K562 (cell line): ENCODE measurements around the gene PRELID3B. TPM values are rescaled to one million over a fixed set of nuclear protein-coding genes. Genes with fewer than 3 reads are reported as not detected.

Experiments
- ATAC-seq: fragments of 200-7000 bp; cut with Tn5 transposase; 3 replicates; pipeline ENCODE4 v1.9.1; 2020; ENCODE audit warnings: moderate library complexity
- BruUV-seq: library from RNA; stranded (reverse); fragments of 400-500 nt; replicated peaks from 2 replicates; lab custom pipeline; 2021; lab: Mats Ljungman, UMichigan
- CTCF ChIA-PET: fragments of 300-600 bp; formaldehyde crosslinking; extraction: SDS; loops from one replicate; lab custom pipeline; 2021; ENCODE audit warnings: low intra/inter-chr PET ratio; lab: Yijun Ruan, JAX
- POLR2A ChIA-PET: fragments of 300-600, 350-650 bp; sonication (Branson Sonifier 250); formaldehyde crosslinking; extraction: SDS; loops from one replicate; lab custom pipeline; 2021; ENCODE audit warnings: antibody characterized with exemption, inconsistent platforms; lab: Yijun Ruan, JAX
- DNase-seq, 4 experiments: peaks; one replicate each; pipeline versions ENCODE4 v3.0.0 to v3.0.0-alpha.2; 2011 to 2018; ENCODE audit warnings: low spot score in 3 of 4, mixed read lengths in 3 of 4; ENCODE audit errors: extremely low read depth in 1 of 4
- FAIRE-seq: peaks from 2 replicates; lab custom pipeline; 2011; peaks lifted over from hg19 to GRCh38; lab: Jason Lieb, UNC
- H2AFZ ChIP-seq: 2 replicates; pipeline ENCODE4 v1.6.0; 2011; ENCODE audit warnings: low read depth, low read length, control low read depth, inconsistent platforms
- H3K27ac ChIP-seq: fragments of 200-600 bp; 3 replicates; pipeline ENCODE4 v1.8.0; 2011; ENCODE audit warnings: low read depth, mild to moderate bottlenecking, control low read depth, inconsistent platforms, low read length, moderate library complexity, mixed read lengths; ENCODE audit errors: extremely low read depth
- H3K27me3 ChIP-seq, 2 experiments: fragments of 300-600 bp in 1 of 2; 2 replicates in 1 of 2; 3 replicates in 1 of 2; pipeline versions ENCODE4 v1.6.0 to v1.8.0; 2011; ENCODE audit warnings: inconsistent platforms in 2 of 2, low read length in 2 of 2, mild to moderate bottlenecking in 1 of 2, mixed read lengths in 1 of 2, moderate library complexity in 1 of 2; ENCODE audit not compliant: control insufficient read depth in 2 of 2, insufficient read depth in 2 of 2
- H3K36me3 ChIP-seq: fragments of 300-600 bp; 3 replicates; pipeline ENCODE4 v1.8.0; 2011; ENCODE audit warnings: mild to moderate bottlenecking, low read length, inconsistent platforms; ENCODE audit not compliant: control insufficient read depth, insufficient read depth
- H3K4me1 ChIP-seq, 2 experiments: fragments of 200-600 bp in 1 of 2; replicated peaks in 1 of 2; 2 replicates in 1 of 2; 3 replicates in 1 of 2; pipeline versions ENCODE4 v1.5.1 to v1.8.0; 2011; ENCODE audit warnings: inconsistent platforms in 2 of 2, low read length in 2 of 2, mild to moderate bottlenecking in 1 of 2, mixed read lengths in 1 of 2, moderate library complexity in 1 of 2; ENCODE audit not compliant: control insufficient read depth in 2 of 2, insufficient read depth in 2 of 2
- H3K4me2 ChIP-seq: 2 replicates; pipeline ENCODE4 v1.6.1; 2011; ENCODE audit warnings: low read length, control low read depth, inconsistent platforms, mixed read lengths; ENCODE audit not compliant: insufficient read depth
- H3K4me3 ChIP-seq: fragments of 200-600 bp; sonication (generic), shearing (Covaris generic); 2 replicates; pipeline ENCODE4 v1.5.1; 2016; ENCODE audit warnings: control low read depth, inconsistent platforms
- H3K79me2 ChIP-seq: fragments of 200-600 bp; 3 replicates; pipeline ENCODE4 v1.8.0; 2011; ENCODE audit warnings: low read length, inconsistent platforms; ENCODE audit not compliant: control insufficient read depth, insufficient read depth
- H3K9ac ChIP-seq, 2 experiments: 2 replicates each; pipeline versions ENCODE4 v1.6.0 to v1.6.1; 2011; ENCODE audit warnings: low read depth in 2 of 2, low read length in 2 of 2, control low read depth in 1 of 2, inconsistent platforms in 1 of 2, mild to moderate bottlenecking in 1 of 2, mixed read lengths in 1 of 2; ENCODE audit not compliant: insufficient read depth in 1 of 2
- H3K9me1 ChIP-seq: one replicate; pipeline ENCODE4 v1.6.0; 2011; ENCODE audit warnings: inconsistent platforms, mild to moderate bottlenecking, low read length, moderate library complexity; ENCODE audit not compliant: control insufficient read depth, insufficient read depth
- H3K9me3 ChIP-seq: replicated peaks from 2 replicates; pipeline ENCODE4 v1.5.1; 2011; ENCODE audit warnings: low read depth, low read length, inconsistent platforms; ENCODE audit not compliant: control insufficient read depth, insufficient read depth
- H4K20me1 ChIP-seq: replicated peaks from 2 replicates; pipeline ENCODE4 v1.6.1; 2011; ENCODE audit warnings: low read length, inconsistent platforms, mixed read lengths; ENCODE audit not compliant: control insufficient read depth, insufficient read depth
- ATF1 ChIP-seq, 2 experiments: fragments of 450-650 bp in 1 of 2; IDR thresholded peaks; 2 replicates each; pipeline ENCODE4 v1.6.1; 2016; ENCODE audit warnings: missing compliant biosample characterization in 1 of 2, missing genetic modification characterization in 1 of 2
- EWSR1 ChIP-seq: fragments of 450-650 bp; IDR thresholded peaks from 2 replicates; pipeline ENCODE4 v1.6.1; 2018; ENCODE audit warnings: borderline replicate concordance, mild to moderate bottlenecking, low read depth, moderate library complexity; ENCODE audit not compliant: partially characterized antibody
- FOXA1 ChIP-seq: fragments of 450-650 bp; IDR thresholded peaks from 2 replicates; pipeline ENCODE4 v1.6.1; 2016; ENCODE audit warnings: mild to moderate bottlenecking, borderline replicate concordance
- PHB ChIP-seq: fragments of 250-450 bp; sonication (Bioruptor Pico); IDR thresholded peaks from 2 replicates; pipeline ENCODE4 v1.5.0; 2021
- POLR2A ChIP-seq: fragments of 450-650 bp; conservative IDR thresholded peaks from 2 replicates; pipeline ENCODE4 v1.6.1; 2016
- POLR2G ChIP-seq: fragments of 200-400 bp; formaldehyde crosslinking; IDR thresholded peaks from 2 replicates; pipeline ENCODE4 v1.6.1; 2017; ENCODE audit warnings: low read depth, mild to moderate bottlenecking, antibody characterized with exemption, low read length, moderate library complexity
- RBFOX2 ChIP-seq: fragments of 200-400 bp; formaldehyde crosslinking; IDR thresholded peaks from 2 replicates; pipeline ENCODE4 v1.6.1; 2017; ENCODE audit warnings: low read depth, mild to moderate bottlenecking, low read length, moderate library complexity
- WGBS: fragments of 100-300 bp; shearing (Covaris generic); methylation state at CpG from one replicate; pipeline ENCODE4 v1.1.6; 2016; ENCODE audit warnings: low coverage, mixed read lengths; ENCODE audit not compliant: insufficient coverage; ENCODE audit errors: missing lambda C conversion rate; 5-methylcytosine and 5-hydroxymethylcytosine counted together
- in situ Hi-C: fragments of 300-500 bp; cut with MboI; formaldehyde crosslinking; loops from 4 replicates; pipeline ENCODE4 v1.15.0; 2018; ENCODE audit warnings: inconsistent platforms, mixed read lengths
- intact Hi-C: fragments of 100-400 bp; cut with micrococcal nuclease; formaldehyde crosslinking; loops from 2 replicates; pipeline ENCODE4 v1.14.2; 2022
- polyA plus RNA-seq, 8 experiments: library from polyadenylated mRNA; depleted of rRNA in 4 of 8; stranded (reverse) in 5 of 8; unstranded in 3 of 8; fragments of >200 nt; fragmentation: Nextera tagmentation in 2 of 8; fragmentation: Illumina TruSeq in 1 of 8; extraction: Ambion mirVana in 2 of 8; extraction: Trizol in 1 of 8; gene quantifications; 2 replicates each; pipeline versions ENCODE4 v1.2.1 to v1.2.3, GENCODE V29; 2011 to 2014; ENCODE audit warnings: inconsistent platforms in 1 of 8, missing spikeins in 1 of 8
- total RNA-seq, 7 experiments: library from RNA; depleted of rRNA in 6 of 7; stranded (reverse); fragments of >200 nt in 6 of 7; fragmentation: Illumina TruSeq in 2 of 7; extraction: Trizol in 2 of 7; gene quantifications; 2 replicates each; pipeline versions ENCODE4 v1.2.1 to v1.2.3, GENCODE V29; 2011 to 2021; ENCODE audit warnings: low replicate concordance in 1 of 7
- TF ChIP-seq, protein P1 (sequence below): fragments of 450-650 bp; IDR thresholded peaks from 2 replicates; pipeline ENCODE4 v1.6.1; 2016; ENCODE audit warnings: antibody characterized with exemption
- TF ChIP-seq, protein P2 (sequence below): fragments of 250-450 bp; sonication (Bioruptor Pico); IDR thresholded peaks from 2 replicates; pipeline ENCODE4 v1.4.0; 2020
- TF ChIP-seq, protein P3 (sequence below): sonication (generic); formaldehyde crosslinking; IDR thresholded peaks from 2 replicates; pipeline ENCODE4 v1.8.0; 2023; ENCODE audit warnings: mild to moderate bottlenecking, missing genetic modification reagents
- TF ChIP-seq, protein P4 (sequence below): fragments of 450-650 bp; IDR thresholded peaks from 2 replicates; pipeline ENCODE4 v1.6.1; 2016; ENCODE audit warnings: mild to moderate bottlenecking
- TF ChIP-seq, protein P5 (sequence below): fragments of 450-650 bp; conservative IDR thresholded peaks from 2 replicates; pipeline ENCODE4 v1.6.1; 2016; ENCODE audit warnings: missing genetic modification characterization, low read depth, mild to moderate bottlenecking, control low read depth, missing compliant biosample characterization

The PRELID3B gene
- total and polyA plus RNA-seq, 9 of the 15 experiments (the other 6 are each of a cell fraction or from before 2014, with no cell fraction given) = 77.0 to 186 (median 101) TPM

DNA sequence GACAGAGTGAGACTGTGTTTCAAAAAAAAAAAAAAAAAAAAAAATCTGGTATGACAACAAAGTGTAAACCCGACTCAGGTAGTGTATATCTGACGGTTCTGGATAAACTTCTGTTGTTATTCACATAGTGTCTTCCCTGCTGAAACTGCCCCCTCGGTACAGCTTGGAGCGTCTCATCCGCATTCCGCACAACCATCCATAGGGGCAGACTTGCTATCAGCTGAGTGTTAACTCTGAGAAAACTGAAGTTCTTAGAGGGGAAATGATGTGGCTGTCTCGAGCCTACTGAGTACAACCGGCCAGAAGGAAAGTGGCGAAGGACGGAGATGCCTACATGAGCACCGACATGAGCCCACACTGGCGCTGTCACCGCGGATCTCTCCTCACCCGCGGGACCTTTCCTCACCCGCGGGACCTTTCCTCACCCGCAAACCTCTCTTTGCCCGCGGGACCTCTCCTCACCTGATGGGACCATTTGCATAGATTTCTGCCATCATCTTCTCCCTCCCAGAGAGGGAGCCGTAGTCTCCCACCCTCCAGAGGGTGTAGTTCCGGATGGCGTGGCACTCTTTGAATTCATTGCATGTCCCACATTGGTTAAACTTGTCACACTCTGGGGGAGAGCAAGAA lies 45.3 kb downstream of the PRELID3B start:
- ATAC-seq = peak; percentile 24
- no peak overlapping the region for H3K27ac ChIP-seq
- no peak overlapping the region for H2AFZ ChIP-seq
- no peak overlapping the region for H3K9ac ChIP-seq
- DNase-seq = no peak
- no peaks in the 10 kb centered on the region for H3K27me3 ChIP-seq
- WGBS = 91% methylated on average over 23 of the region's 24 CpGs
- in situ Hi-C loops (no loop called here), intact Hi-C loops (no loop called here)
- H4K20me1 ChIP-seq = peaks cover 7% of the 10 kb centered on the region; the same call in 1 of the 2 replicates
- H3K4me3 ChIP-seq = no peak overlapping the region
- ChIA-PET CTCF (no interaction called here), POLR2A (interaction anchor here (0.9 to 2.8 kb wide), 5 partner anchors 7 to 43 kb away, joined by 3 to 19 read pairs (median 3); partner anchors contain the start of genes NELFCD and TUBB1)
- FAIRE-seq = no peak
- H3K4me2 ChIP-seq = no peak overlapping the region
- H3K9me3 ChIP-seq = no peaks in the 10 kb centered on the region
- TF ChIP-seq, protein P1, sequence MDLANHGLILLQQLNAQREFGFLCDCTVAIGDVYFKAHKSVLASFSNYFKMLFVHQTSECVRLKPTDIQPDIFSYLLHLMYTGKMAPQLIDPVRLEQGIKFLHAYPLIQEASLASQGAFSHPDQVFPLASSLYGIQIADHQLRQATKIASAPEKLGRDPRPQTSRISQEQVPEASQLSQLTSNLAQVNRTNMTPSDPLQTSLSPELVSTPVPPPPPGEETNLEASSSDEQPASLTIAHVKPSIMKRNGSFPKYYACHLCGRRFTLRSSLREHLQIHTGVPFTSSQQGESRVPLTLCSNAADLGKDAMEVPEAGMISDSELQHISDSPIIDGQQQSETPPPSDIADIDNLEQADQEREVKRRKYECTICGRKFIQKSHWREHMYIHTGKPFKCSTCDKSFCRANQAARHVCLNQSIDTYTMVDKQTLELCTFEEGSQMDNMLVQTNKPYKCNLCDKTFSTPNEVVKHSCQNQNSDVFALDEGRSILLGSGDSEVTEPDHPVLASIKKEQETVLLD = no peak
- TF ChIP-seq, protein P2, sequence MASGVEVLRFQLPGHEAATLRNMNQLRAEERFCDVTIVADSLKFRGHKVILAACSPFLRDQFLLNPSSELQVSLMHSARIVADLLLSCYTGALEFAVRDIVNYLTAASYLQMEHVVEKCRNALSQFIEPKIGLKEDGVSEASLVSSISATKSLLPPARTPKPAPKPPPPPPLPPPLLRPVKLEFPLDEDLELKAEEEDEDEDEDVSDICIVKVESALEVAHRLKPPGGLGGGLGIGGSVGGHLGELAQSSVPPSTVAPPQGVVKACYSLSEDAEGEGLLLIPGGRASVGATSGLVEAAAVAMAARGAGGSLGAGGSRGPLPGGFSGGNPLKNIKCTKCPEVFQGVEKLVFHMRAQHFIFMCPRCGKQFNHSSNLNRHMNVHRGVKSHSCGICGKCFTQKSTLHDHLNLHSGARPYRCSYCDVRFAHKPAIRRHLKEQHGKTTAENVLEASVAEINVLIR (CRISPR knock-in tag) = no peak
- TF ChIP-seq, protein P3, sequence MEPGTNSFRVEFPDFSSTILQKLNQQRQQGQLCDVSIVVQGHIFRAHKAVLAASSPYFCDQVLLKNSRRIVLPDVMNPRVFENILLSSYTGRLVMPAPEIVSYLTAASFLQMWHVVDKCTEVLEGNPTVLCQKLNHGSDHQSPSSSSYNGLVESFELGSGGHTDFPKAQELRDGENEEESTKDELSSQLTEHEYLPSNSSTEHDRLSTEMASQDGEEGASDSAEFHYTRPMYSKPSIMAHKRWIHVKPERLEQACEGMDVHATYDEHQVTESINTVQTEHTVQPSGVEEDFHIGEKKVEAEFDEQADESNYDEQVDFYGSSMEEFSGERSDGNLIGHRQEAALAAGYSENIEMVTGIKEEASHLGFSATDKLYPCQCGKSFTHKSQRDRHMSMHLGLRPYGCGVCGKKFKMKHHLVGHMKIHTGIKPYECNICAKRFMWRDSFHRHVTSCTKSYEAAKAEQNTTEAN (CRISPR knock-in tag) = no peak
- 0 out of 2 replicates have a peak, but pooled peaks have one; percentile 8 for TF ChIP-seq POLR2A
- TF ChIP-seq RBFOX2 = peak; percentile 33; the same call in 1 of the 2 replicates
- peak; percentile 42; the same call in 1 of the 2 replicates for TF ChIP-seq POLR2G
- no peak for TF ChIP-seq EWSR1
- TF ChIP-seq, protein P4, sequence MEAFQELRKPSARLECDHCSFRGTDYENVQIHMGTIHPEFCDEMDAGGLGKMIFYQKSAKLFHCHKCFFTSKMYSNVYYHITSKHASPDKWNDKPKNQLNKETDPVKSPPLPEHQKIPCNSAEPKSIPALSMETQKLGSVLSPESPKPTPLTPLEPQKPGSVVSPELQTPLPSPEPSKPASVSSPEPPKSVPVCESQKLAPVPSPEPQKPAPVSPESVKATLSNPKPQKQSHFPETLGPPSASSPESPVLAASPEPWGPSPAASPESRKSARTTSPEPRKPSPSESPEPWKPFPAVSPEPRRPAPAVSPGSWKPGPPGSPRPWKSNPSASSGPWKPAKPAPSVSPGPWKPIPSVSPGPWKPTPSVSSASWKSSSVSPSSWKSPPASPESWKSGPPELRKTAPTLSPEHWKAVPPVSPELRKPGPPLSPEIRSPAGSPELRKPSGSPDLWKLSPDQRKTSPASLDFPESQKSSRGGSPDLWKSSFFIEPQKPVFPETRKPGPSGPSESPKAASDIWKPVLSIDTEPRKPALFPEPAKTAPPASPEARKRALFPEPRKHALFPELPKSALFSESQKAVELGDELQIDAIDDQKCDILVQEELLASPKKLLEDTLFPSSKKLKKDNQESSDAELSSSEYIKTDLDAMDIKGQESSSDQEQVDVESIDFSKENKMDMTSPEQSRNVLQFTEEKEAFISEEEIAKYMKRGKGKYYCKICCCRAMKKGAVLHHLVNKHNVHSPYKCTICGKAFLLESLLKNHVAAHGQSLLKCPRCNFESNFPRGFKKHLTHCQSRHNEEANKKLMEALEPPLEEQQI = no peak
- TF ChIP-seq, protein P5, sequence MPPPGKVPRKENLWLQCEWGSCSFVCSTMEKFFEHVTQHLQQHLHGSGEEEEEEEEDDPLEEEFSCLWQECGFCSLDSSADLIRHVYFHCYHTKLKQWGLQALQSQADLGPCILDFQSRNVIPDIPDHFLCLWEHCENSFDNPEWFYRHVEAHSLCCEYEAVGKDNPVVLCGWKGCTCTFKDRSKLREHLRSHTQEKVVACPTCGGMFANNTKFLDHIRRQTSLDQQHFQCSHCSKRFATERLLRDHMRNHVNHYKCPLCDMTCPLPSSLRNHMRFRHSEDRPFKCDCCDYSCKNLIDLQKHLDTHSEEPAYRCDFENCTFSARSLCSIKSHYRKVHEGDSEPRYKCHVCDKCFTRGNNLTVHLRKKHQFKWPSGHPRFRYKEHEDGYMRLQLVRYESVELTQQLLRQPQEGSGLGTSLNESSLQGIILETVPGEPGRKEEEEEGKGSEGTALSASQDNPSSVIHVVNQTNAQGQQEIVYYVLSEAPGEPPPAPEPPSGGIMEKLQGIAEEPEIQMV = no peak
- no peak for TF ChIP-seq PHB (CRISPR knock-in tag)
- no peak for TF ChIP-seq FOXA1
- no peak for TF ChIP-seq ATF1 (CRISPR knock-in tag; IDR thresholded peaks at IDR 0.05)
- TF ChIP-seq ATF1 (tag; IDR thresholded peaks at IDR 0.05) = no peak
- peaks cover 87% of the 10 kb centered on the region for H3K36me3 ChIP-seq
- no peaks in the 10 kb centered on the region for H3K79me2 ChIP-seq
- BruUV-seq = no TSS peak
- H3K9me1 ChIP-seq = no peaks in the 10 kb centered on the region
- peaks cover 0 to 20% of the 10 kb centered on the region in 2 experiments; a peak in 2 of 5 replicates for H3K4me1 ChIP-seq
